Measurements from ENCODE around the gene UGT1A8.
"Not testable (repeated sequence)": the region's sequence is repeated elsewhere in the genome, so short reads cannot be mapped to it uniquely, and the experiment has no call there.

The UGT1A8 gene

GRCh38 chr2:233588400-233588799, 29.0 kb upstream of the UGT1A8 start:
- no peak for TF ChIP-seq CTCF (IDR thresholded peaks at IDR 0.05; ENCODE audit: low read depth, low read length, missing control alignments)
- H3K27ac ChIP-seq, result no peak overlapping the region
- H3K4me3 ChIP-seq (ENCODE audit: low read depth, low read length), result no peak overlapping the region
- DNase-seq, result no peak
- no peaks in the 10 kb centered on the region for H3K36me3 ChIP-seq (replicated peaks)
- H3K27me3 ChIP-seq (replicated peaks), result no peaks in the 10 kb centered on the region
- in situ Hi-C loops (cut with HindIII; ENCODE audit: low pct_ligation_motif_present, low sequenced_read_pairs), result no loop called here

GRCh38 chr2:233592706-233593105, 24.7 kb upstream of the UGT1A8 start:
- H3K27me3 ChIP-seq (replicated peaks); in situ Hi-C loops (cut with HindIII; ENCODE audit: low pct_ligation_motif_present, low sequenced_read_pairs); H3K36me3 ChIP-seq (replicated peaks); H3K27ac ChIP-seq; DNase-seq; H3K4me3 ChIP-seq (ENCODE audit: low read depth, low read length): not testable (repeated sequence)

GRCh38 chr2:233593201-233593600, 24.2 kb upstream of the UGT1A8 start:
- no peak for DNase-seq
- Histone ChIP-seq H3K27me3 (replicated peaks) (no peaks in the 10 kb centered on the region), H3K4me3 (ENCODE audit: low read depth, low read length) (no peak overlapping the region), H3K36me3 (replicated peaks) (no peaks in the 10 kb centered on the region), H3K27ac (no peak overlapping the region)
- no peak for TF ChIP-seq CTCF (IDR thresholded peaks at IDR 0.05; ENCODE audit: low read depth, low read length, missing control alignments)
- in situ Hi-C loops (cut with HindIII; ENCODE audit: low pct_ligation_motif_present, low sequenced_read_pairs), result no loop called here

GRCh38 chr2:233597522-233597921, 19.9 kb upstream of the UGT1A8 start:
- in situ Hi-C loops (cut with HindIII; ENCODE audit: low pct_ligation_motif_present, low sequenced_read_pairs), result no loop called here
- Histone ChIP-seq H3K27me3 (replicated peaks) (no peaks in the 10 kb centered on the region), H3K27ac (no peak overlapping the region), H3K36me3 (replicated peaks) (no peaks in the 10 kb centered on the region), H3K4me3 (ENCODE audit: low read depth, low read length) (no peak overlapping the region)
- TF ChIP-seq CTCF (IDR thresholded peaks at IDR 0.05; ENCODE audit: low read depth, low read length, missing control alignments), result no peak
- DNase-seq, result no peak

GRCh38 chr2:233598952-233599351, 18.5 kb upstream of the UGT1A8 start:
- in situ Hi-C loops (cut with HindIII; ENCODE audit: low pct_ligation_motif_present, low sequenced_read_pairs), result no loop called here
- Histone ChIP-seq H3K4me3 (ENCODE audit: low read depth, low read length) (no peak overlapping the region), H3K36me3 (replicated peaks) (no peaks in the 10 kb centered on the region), H3K27ac (no peak overlapping the region), H3K27me3 (replicated peaks) (no peaks in the 10 kb centered on the region)
- DNase-seq, result no peak
- no peak for TF ChIP-seq CTCF (IDR thresholded peaks at IDR 0.05; ENCODE audit: low read depth, low read length, missing control alignments)

- Histone ChIP-seq H3K36me3 (replicated peaks) (no peaks in the 10 kb centered on the region), H3K4me3 (ENCODE audit: low read depth, low read length) (no peak overlapping the region), H3K27ac (no peak overlapping the region), H3K27me3 (replicated peaks) (no peaks in the 10 kb centered on the region)
- no peak for TF ChIP-seq CTCF (IDR thresholded peaks at IDR 0.05; ENCODE audit: low read depth, low read length, missing control alignments)
- DNase-seq, result peak; percentile 4
- in situ Hi-C loops (cut with HindIII; ENCODE audit: low pct_ligation_motif_present, low sequenced_read_pairs), result no loop called here
These were observed 17.0 kb upstream of the UGT1A8 start for GRCh38 chr2:233600386-233600785.
